GM13976 (cell line): Measurements from ENCODE around the gene NCAPG2.
"Not testable (repeated sequence)": the region's sequence is repeated elsewhere in the genome, so short reads cannot be mapped to it uniquely, and the experiment has no call there.

Source experiments
- DNase-seq: peaks from one replicate; pipeline ENCODE4 v3.0.0; 2012; ENCODE audit warnings: low spot score
- in situ Hi-C: fragments of 300-500 bp; cut with MboI; formaldehyde crosslinking; loops from one replicate; pipeline ENCODE4 v1.12.0; 2022; ENCODE audit warnings: low sequenced_read_pairs, mixed read lengths, inconsistent platforms; ENCODE audit not compliant: unreplicated experiment
- TF ChIP-seq, protein P1 (sequence below): IDR thresholded peaks from 2 replicates; pipeline ENCODE4 v1.5.1; 2012; ENCODE audit warnings: borderline replicate concordance, mild to moderate bottlenecking; ENCODE audit not compliant: insufficient read depth; ENCODE audit errors: extremely low read depth, missing control alignments, control extremely low read depth

The NCAPG2 gene

GRCh38 chr7:158702944-158703343 lies 1.7 kb downstream of the NCAPG2 start:
- in situ Hi-C loops, result no loop called here
- no peak for DNase-seq
- TF ChIP-seq, protein P1, sequence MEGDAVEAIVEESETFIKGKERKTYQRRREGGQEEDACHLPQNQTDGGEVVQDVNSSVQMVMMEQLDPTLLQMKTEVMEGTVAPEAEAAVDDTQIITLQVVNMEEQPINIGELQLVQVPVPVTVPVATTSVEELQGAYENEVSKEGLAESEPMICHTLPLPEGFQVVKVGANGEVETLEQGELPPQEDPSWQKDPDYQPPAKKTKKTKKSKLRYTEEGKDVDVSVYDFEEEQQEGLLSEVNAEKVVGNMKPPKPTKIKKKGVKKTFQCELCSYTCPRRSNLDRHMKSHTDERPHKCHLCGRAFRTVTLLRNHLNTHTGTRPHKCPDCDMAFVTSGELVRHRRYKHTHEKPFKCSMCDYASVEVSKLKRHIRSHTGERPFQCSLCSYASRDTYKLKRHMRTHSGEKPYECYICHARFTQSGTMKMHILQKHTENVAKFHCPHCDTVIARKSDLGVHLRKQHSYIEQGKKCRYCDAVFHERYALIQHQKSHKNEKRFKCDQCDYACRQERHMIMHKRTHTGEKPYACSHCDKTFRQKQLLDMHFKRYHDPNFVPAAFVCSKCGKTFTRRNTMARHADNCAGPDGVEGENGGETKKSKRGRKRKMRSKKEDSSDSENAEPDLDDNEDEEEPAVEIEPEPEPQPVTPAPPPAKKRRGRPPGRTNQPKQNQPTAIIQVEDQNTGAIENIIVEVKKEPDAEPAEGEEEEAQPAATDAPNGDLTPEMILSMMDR, result no peak

DNA sequence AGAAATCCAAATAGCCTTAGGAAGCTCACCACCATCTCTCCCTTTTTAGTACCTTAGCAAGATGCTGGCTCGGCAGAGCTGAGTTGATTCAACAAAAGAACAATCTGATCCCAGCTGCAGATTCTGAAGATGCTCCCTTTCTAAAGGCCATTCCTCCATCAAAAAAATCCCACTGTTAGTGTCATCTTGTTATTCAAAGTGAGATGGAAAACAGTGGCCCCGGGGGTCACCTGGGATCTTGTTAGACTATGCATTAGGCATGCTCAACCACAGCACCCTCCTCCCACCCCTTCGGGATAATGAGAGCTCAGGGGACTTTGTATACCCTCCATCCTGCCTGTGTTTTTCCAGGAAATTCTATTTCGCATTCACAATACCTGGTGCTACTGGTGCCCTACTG lies 2.4 kb downstream of the NCAPG2 start:
- in situ Hi-C loops, result no loop called here
- no peak for DNase-seq
- TF ChIP-seq, protein P1, result no peak

- TF ChIP-seq, protein P1, result no peak
- in situ Hi-C loops, result no loop called here
- DNase-seq, result no peak
These were observed 4.6 kb downstream of the NCAPG2 start for GRCh38 chr7:158700008-158700407.

- DNase-seq, result no peak
- TF ChIP-seq, protein P1, result no peak
- in situ Hi-C loops, result no loop called here
These were observed 5.3 kb downstream of the NCAPG2 start for GRCh38 chr7:158699341-158699740.

- DNase-seq, result no peak
- in situ Hi-C loops, result no loop called here
- TF ChIP-seq, protein P1, result no peak
These were observed 5.9 kb downstream of the NCAPG2 start for GRCh38 chr7:158698657-158699195.

GRCh38 chr7:158697597-158697996 lies 7.0 kb downstream of the NCAPG2 start:
- in situ Hi-C loops, DNase-seq: not testable (repeated sequence)

GRCh38 chr7:158695726-158696452 lies 8.7 kb downstream of the NCAPG2 start:
- in situ Hi-C loops, result no loop called here
- peak; percentile 64 for DNase-seq
- TF ChIP-seq, protein P1, result peak; percentile 63
